HG03175 (cell line): Measurements from ENCODE around the gene SYT1.
"Not testable (repeated sequence)": the region's sequence is repeated elsewhere in the genome, so short reads cannot be mapped to it uniquely, and the experiment has no call there.

Experiments
- ATAC-seq: cut with Tn5 transposase; IDR thresholded peaks from one replicate; pipeline ENCODE4 v1.9.1; 2021; ENCODE audit warnings: mild to moderate bottlenecking, moderate library complexity; ENCODE audit not compliant: unreplicated experiment

Gene SYT1

DNA sequence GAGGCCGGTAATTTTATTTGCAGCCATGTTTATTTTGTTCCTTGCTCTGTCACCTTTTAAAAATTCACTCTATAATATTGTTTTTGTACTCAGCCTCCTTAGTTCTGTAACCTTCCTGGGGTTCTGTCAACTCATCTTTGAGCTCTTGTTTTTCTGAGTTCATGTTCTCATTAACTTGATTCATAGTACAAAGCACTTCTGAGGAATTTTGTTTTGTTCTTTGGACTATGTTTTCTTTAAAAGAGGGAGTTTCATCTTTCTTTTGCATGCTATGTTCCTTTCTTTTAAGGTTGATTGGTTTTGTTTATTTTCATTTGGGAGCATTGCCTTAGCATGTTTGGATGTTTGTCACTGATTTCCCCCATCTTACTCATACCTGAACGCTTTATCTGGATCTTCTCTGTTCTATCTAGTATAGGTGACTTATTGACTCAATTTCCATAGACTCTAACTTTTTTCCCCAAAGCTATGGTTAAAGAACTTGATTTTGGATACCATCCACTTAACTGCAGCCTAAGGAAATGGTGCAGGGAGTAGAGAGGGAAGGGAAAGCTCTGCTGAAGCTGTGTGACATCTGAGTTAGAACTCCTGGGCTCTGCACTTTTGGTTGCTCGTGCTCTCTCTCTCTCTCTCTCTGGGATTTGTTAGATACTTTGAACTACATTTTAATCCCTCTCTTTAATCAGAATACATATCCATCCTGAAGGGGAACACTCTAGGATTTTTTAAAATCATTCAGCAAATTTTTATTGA, 557.7 kb downstream of the SYT1 start:
- no peak for ATAC-seq

DNA sequence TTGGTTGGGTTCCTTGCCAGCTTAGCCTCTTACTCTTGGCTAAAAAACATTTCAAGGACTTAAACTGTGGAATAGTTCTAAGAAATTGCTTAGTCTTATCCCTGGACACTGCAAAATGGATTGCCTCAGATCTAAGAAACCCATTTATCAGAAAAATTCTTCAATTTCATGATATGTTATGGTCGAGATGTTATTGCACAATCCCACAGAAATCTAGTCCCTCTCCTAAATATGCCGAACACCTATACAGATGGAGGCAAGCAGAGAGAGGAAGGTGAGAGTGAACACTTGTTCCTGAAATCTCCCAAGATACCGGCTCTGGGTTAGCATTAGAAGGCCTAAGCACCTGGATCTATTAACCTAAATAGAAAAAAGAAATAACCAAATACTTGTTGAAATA, 559.0 kb downstream of the SYT1 start:
- no peak for ATAC-seq

DNA sequence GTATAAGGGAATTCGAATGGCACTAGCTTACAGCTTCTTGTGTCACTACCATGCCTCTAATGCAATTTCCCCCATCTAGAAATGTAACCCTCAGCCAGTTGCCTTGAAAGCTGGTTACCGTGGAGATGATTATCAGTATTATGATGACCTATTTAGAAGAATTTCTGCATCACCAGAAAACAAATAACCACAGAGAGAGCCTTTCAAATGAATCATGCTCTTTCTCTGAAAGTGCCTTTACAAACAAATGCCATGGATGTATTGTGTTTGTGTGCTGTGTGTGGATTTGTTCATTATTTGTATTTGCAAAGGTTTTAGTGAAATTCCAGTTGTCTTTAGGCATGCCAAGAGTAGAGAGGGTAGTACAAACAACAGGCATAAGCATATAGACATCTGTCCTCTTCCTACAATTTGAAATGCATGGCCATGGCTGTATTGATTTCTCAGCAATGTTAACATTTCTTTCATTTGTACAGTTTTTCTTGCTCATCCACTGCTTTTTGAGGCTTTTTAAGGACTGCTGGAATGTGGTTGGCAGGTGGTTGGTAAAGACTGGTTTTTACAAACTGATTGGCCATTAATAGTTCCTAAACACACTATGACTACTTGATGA, 559.6 kb downstream of the SYT1 start:
- no peak for ATAC-seq

DNA sequence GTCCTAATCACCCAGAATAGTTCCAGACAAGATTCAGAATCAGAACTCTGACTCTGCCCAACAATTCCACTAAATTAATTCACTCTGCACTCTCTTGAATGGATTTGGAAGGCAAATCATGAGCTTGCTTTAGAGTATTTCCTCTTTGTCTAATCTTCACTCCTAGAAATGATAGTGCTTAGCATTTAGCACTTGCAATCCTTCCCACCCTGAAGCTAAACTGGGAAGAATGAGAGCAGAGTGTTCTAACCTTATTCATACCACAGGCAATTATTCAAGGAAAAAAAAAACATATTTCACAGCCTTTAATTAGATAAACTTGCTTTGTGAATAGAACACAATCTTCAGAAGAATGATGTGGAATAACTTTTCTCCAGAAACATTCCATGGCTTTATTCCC, 561.5 kb downstream of the SYT1 start:
- no peak for ATAC-seq

DNA sequence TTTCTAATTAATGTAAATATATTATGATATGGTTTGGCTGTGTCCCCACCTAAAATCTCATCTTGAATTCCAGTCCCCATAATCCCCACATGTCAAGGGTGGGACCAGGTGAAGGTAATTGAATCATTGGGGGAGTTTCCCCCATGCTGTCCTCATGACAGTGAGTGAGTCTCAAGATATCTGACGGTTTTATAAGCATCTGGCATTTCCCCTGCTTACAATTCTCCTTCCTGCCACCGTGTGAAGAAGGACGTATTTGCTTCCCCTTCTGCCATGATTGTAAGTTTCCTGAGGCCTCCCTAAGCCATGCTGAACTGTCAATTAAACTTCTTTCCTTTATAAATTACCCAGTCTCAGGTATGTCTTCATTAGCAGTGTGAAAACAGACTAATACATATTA, 562.2 kb downstream of the SYT1 start:
- ATAC-seq: not testable (repeated sequence)

GRCh38 chr12:79433465-79434072, 569.0 kb downstream of the SYT1 start:
- ATAC-seq: no peak

DNA sequence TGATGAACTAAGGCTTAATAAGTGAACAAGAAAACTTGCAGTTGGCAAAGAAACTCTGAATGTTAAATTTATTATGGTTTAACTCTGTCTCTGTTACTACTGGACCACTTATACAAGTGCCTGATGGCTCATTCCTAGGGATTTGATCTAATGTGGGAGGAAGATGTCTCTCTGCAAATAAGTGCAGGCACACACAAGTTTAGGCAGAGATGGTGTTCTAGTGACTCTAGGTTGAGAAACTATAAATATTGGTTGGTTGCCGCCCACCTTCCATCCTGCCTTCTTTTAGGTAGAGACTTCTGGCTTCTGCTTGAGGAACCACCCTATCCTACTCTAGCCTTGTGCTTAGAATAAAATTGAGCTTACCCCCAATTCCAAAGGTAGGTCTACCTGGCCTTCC, 570.0 kb downstream of the SYT1 start:
- ATAC-seq: no peak

DNA sequence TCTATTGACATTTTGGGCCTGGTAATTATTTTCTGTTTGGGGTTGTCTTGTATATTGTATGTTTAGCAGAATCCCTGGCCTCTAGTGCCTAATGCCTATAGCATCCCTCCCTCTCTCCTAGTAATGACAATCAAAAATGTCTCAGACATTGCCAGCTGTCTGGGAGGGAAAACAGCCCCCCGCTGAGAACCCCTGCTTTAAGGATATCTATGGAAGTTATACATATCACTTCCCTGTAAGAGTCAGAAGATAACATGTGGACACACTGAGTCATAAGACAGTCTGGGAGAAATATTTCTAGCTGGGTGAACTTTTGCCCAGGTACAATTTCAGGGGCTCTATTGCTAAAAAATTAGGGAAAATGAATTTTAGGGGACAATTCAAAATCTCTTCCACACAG, 571.2 kb downstream of the SYT1 start:
- ATAC-seq: no peak

GRCh38 chr12:79438480-79439174, 574.1 kb downstream of the SYT1 start:
- no peak for ATAC-seq

GRCh38 chr12:79439175-79439825, 574.7 kb downstream of the SYT1 start:
- ATAC-seq: no peak

DNA sequence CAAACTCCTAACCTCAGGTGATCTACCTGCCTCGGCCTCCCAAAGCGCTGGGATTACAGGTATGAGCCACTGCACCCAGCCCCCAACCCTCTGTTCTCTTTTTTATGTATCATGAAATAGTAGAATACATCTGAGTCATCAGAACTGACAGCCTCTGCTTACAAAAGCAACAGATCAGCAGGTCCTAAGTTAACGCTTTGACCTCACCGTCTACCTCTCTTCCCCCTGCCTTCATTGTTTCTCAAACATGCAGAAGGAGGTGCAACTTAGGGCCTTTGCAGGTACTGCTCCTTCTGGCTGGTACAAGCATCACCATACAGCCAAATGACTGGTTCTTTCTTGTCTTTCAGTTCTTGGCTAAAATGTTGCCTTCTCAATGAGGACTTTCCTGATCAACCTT, 577.0 kb downstream of the SYT1 start:
- no peak for ATAC-seq

GRCh38 chr12:79442396-79442795, 577.8 kb downstream of the SYT1 start:
- no peak for ATAC-seq

DNA sequence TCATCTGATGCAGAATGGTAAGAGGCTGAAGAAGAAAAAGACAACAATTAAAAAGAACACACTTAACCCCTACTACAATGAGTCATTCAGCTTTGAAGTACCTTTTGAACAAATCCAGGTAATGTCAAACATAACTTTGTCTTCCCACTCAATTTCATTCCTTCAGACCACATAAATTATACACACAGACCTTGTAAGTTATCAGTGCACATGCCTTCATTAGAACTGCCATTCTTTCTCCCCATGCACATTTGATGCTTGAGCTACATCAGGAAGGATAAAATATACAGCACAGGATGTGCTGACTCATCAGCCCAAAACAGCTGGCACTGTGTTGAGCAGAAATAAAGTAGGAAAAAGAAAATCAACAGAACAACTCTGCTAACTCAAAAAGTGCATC, 579.5 kb downstream of the SYT1 start:
- no peak for ATAC-seq

DNA sequence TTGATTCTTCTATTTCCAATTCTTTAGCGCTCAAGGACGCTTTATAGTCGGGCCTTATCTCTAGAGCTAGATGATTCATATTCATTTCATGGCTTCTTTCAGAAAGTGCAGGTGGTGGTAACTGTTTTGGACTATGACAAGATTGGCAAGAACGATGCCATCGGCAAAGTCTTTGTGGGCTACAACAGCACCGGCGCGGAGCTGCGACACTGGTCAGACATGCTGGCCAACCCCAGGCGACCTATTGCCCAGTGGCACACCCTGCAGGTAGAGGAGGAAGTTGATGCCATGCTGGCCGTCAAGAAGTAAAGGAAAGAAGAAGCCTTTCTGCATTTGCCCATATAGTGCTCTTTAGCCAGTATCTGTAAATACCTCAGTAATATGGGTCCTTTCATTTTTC, 584.2 kb downstream of the SYT1 start:
- no peak for ATAC-seq

GRCh38 chr12:79451365-79451764, 586.8 kb downstream of the SYT1 start:
- ATAC-seq: no peak

- no peak for ATAC-seq
Observed at GRCh38 chr12:79451978-79452377, 587.4 kb downstream of the SYT1 start.

- ATAC-seq: no peak
Observed at GRCh38 chr12:79452906-79453305, 588.3 kb downstream of the SYT1 start.

- no peak for ATAC-seq
Observed at GRCh38 chr12:79453820-79454219, 589.2 kb downstream of the SYT1 start.

DNA sequence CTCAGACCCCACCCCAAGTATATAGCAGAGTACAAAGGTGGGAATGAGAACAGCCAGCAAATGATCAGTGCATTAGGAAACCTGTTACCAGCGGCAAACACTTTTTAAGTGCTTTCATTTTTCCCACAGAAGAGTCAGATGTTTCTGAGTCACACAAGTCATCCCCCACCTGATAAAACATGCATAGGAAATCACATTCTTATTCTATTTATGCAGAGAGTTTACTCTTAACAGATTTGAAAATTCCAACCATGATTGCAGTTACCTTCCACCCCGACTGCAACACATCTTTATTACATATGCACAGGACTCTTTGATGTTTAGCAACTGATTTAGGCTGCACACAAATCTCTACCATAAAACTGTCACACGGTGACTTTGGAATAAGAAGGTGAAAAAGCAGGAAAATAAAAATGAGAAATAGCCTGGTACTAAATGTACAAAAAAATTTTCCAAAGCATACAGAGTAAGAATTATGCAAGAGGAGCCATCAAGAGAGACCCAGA, 589.8 kb downstream of the SYT1 start:
- no peak for ATAC-seq

DNA sequence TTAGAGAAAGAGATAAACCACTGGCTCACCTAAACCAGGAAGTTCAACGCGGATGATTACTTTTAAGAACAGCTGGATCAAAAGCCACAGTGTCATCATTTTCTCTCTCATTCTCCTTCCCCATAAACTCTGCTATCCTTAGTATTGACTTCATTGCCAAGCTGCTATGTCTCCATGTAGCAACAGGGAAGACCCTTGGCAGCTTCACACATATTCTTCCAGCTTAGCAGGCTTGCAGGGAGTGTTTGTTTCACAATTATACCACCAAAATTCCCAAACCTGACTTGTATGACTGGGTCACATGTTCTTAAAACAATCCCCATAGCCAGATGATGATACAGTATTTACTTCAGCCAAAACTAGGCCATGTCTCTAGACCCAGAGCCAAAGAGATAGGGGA, 590.7 kb downstream of the SYT1 start:
- ATAC-seq: no peak

DNA sequence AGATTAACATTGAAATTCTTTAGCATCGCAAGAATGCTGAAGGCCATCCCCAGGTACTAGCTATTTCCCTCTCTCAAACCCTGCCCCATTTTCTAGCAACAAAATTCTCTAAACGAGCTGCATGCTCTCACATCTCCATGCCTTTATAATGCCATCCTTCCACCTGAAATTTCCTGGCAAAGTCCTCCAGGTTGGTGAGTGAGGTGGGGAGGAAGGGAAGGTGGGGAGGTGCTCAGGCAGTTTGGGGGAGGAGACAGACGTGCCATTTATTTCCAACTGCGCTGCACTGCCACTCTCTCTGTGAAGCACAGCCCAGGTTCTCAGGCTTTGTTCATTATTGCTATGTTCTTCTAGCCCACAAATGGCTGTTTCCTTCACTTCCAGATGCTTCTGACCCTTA, 617.7 kb downstream of the SYT1 start:
- ATAC-seq: no peak
